Measurements from ENCODE around the gene NPEPPS.

The NPEPPS gene

GRCh38 chr17:47633996-47634395, 103.1 kb downstream of the NPEPPS start:
- DNase-seq: no peak

GRCh38 chr17:47634870-47635269, 104.0 kb downstream of the NPEPPS start:
- no peak for DNase-seq

GRCh38 chr17:47635734-47636133, 104.8 kb downstream of the NPEPPS start:
- no peak for DNase-seq

GRCh38 chr17:47636273-47637030, 105.5 kb downstream of the NPEPPS start:
- no peak for DNase-seq

- DNase-seq: no peak
These were observed 108.0 kb downstream of the NPEPPS start for GRCh38 chr17:47638903-47639302.

- DNase-seq: no peak
These were observed 109.2 kb downstream of the NPEPPS start for GRCh38 chr17:47640076-47640475.

GRCh38 chr17:47641202-47641601, 110.3 kb downstream of the NPEPPS start:
- DNase-seq: peak; percentile 92 to 95

GRCh38 chr17:47643116-47643515, 112.2 kb downstream of the NPEPPS start:
- DNase-seq: no peak

- DNase-seq: no peak
These were observed 113.4 kb downstream of the NPEPPS start for GRCh38 chr17:47644324-47644723.

- peak; percentile 100 for DNase-seq
These were observed 118.5 kb downstream of the NPEPPS start, which contains the start of gene KPNB1 for GRCh38 chr17:47649153-47649971. Gene KPNB1, plus strand, starts transcription at chr17:47649919. Its CDS starts 326 bp downstream, at chr17:47650245.

- DNase-seq: no peak
These were observed 119.1 kb downstream of the NPEPPS start for GRCh38 chr17:47649972-47650524.

GRCh38 chr17:47650525-47651522, 119.9 kb downstream of the NPEPPS start:
- DNase-seq: peak; percentile 93 to 99

- no peak for DNase-seq
These were observed 120.8 kb downstream of the NPEPPS start for GRCh38 chr17:47651704-47652103.

GRCh38 chr17:47652570-47652969, 121.7 kb downstream of the NPEPPS start:
- no peak for DNase-seq

GRCh38 chr17:47653442-47653841, 122.5 kb downstream of the NPEPPS start:
- DNase-seq: no peak

GRCh38 chr17:47654991-47655390, 124.1 kb downstream of the NPEPPS start:
- DNase-seq: no peak

GRCh38 chr17:47660064-47660492, 129.2 kb downstream of the NPEPPS start:
- no peak for DNase-seq

- DNase-seq: peak; percentile 47 to 82
These were observed 133.2 kb downstream of the NPEPPS start for GRCh38 chr17:47663912-47664623.

- no peak for DNase-seq
These were observed 133.7 kb downstream of the NPEPPS start for GRCh38 chr17:47664624-47664941.

GRCh38 chr17:47665655-47666054, 134.7 kb downstream of the NPEPPS start:
- DNase-seq: no peak

- DNase-seq: no peak
These were observed 138.2 kb downstream of the NPEPPS start for GRCh38 chr17:47669081-47669480.

GRCh38 chr17:47670064-47670463, 139.2 kb downstream of the NPEPPS start:
- no peak for DNase-seq

All from NCI-H526 (cell line).